ENCODE measurements around the gene ST6GALNAC6. TPM values are rescaled to one million over a fixed set of nuclear protein-coding genes. Genes with fewer than 3 reads are reported as not detected.

ST6GALNAC6 gene
- total and polyA plus RNA-seq, 2 donors (not counting 1 experiment from before 2014, with no cell fraction given): 68.0 to 126 TPM

DNA sequence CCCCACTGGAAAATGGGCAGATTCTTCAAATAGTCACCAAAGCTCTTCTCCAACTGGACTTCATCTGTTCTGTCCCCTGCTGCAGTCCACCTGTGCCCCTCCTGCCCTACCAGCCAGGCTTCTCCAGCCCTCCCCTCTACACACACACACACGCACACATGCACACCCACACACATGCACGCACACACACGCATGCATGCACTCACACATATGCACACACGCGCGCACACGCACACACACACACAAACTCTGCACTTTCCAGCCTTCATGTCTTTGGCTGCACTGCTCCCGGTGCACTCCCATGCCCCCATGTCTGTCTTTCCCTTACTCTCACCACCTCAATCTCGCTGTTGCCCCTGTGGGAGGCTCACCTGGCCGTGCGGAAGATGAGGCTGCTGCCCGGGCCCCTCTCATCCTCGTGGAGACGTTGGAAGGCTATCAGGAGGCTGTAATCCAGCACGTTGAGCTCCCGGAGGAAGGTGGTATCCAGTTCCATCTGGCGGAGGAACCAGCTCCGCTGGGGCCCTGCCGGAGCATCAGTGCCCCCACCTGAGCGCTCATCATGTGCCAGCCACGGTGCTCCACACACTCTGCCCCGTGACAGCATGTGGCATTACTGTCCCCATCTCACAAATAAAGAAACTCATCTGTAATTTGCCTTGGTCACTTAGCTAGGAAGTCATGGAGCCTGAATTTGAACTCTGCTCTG is 25.5 kb upstream of the ST6GALNAC6 start:
- no peak for DNase-seq
- WGBS (ENCODE audit: insufficient coverage): 93% methylated on average over 22 of the region's 22 CpGs
- no peak for ATAC-seq (ENCODE audit: low read depth)
- intact Hi-C loops (cut with micrococcal nuclease): loop anchor here (5.0 kb wide), 2 partner anchors 333 to 713 kb away; no protein-coding TSS in a partner anchor
- Histone ChIP-seq H3K9ac (ENCODE audit: low read length) (no peak overlapping the region), H3K9me3 (ENCODE audit: control extremely low read depth in 1 of 3, control insufficient read depth in 2 of 3, insufficient read depth in 1 of 3, low read length in 2 of 3) (peaks cover 0 to 3% (median 0%) of the 10 kb centered on the region in 3 donors), H3K79me2 (ENCODE audit: control insufficient read depth, insufficient read depth, low read length) (peaks cover 23% of the 10 kb centered on the region), H3K4me1 (ENCODE audit: control insufficient read depth in 2 of 2, insufficient read depth in 2 of 2, low read length in 2 of 2) (peaks cover 28 to 35% of the 10 kb centered on the region in 2 donors), H3K4me3 (ENCODE audit: control extremely low read depth in 1 of 5, extremely low read depth in 1 of 5, insufficient read depth in 1 of 5, low read depth in 2 of 5, low read length in 4 of 5) (no peak overlapping the region), H2AFZ (ENCODE audit: insufficient read depth, low read depth, low read length, poor library complexity, severe bottlenecking) (no peak overlapping the region), H3K36me3 (replicated peaks in 1 of 2; ENCODE audit: control extremely low read depth in 1 of 2, control insufficient read depth in 1 of 2, extremely low read depth in 1 of 2, insufficient read depth in 2 of 2, low read length in 1 of 2) (no peaks in the 10 kb centered on the region), H3K27ac (ENCODE audit: low read length in 2 of 2) (no peak overlapping the region), H4K20me1 (ENCODE audit: control insufficient read depth, insufficient read depth, low read length, poor library complexity, severe bottlenecking) (no peaks in the 10 kb centered on the region), H3K4me2 (replicated peaks; ENCODE audit: low read depth, low read length, poor library complexity, severe bottlenecking) (no peak overlapping the region), H3K27me3 (replicated peaks in 1 of 4; ENCODE audit: control extremely low read depth in 1 of 4, control insufficient read depth in 3 of 4, insufficient read depth in 4 of 4, low read length in 3 of 4) (peaks cover 0 to 44% (median 13%) of the 10 kb centered on the region in 4 experiments)
- ChIA-PET CTCF (interaction anchor here (0.7 to 17.3 kb wide), 3 partner anchors 57 to 1151 kb away, joined by 3 to 237 read pairs (median 80); no protein-coding TSS in a partner anchor), POLR2A (interaction anchor here (0.5 to 0.6 kb wide), 2 partner anchors 128 to 155 kb away, joined by 3 read pairs; no protein-coding TSS in a partner anchor)
- Mint-ChIP-seq H3K4me3 (no peak overlapping the region), H3K27ac (peak overlapping the region; percentile 57), H3K4me1 (peaks cover 31% of the 10 kb centered on the region), H3K9me3 (ENCODE audit: insufficient read depth) (no peaks in the 10 kb centered on the region), H3K27me3 (peaks cover 14% of the 10 kb centered on the region)
- TF ChIP-seq, protein P1, sequence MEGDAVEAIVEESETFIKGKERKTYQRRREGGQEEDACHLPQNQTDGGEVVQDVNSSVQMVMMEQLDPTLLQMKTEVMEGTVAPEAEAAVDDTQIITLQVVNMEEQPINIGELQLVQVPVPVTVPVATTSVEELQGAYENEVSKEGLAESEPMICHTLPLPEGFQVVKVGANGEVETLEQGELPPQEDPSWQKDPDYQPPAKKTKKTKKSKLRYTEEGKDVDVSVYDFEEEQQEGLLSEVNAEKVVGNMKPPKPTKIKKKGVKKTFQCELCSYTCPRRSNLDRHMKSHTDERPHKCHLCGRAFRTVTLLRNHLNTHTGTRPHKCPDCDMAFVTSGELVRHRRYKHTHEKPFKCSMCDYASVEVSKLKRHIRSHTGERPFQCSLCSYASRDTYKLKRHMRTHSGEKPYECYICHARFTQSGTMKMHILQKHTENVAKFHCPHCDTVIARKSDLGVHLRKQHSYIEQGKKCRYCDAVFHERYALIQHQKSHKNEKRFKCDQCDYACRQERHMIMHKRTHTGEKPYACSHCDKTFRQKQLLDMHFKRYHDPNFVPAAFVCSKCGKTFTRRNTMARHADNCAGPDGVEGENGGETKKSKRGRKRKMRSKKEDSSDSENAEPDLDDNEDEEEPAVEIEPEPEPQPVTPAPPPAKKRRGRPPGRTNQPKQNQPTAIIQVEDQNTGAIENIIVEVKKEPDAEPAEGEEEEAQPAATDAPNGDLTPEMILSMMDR (IDR thresholded peaks at IDR 0.05): no peak
- TF ChIP-seq EZH2 (IDR thresholded peaks at IDR 0.05; ENCODE audit: borderline replicate concordance, insufficient read depth, low read depth, low read length, poor library complexity, severe bottlenecking): no peak

DNA sequence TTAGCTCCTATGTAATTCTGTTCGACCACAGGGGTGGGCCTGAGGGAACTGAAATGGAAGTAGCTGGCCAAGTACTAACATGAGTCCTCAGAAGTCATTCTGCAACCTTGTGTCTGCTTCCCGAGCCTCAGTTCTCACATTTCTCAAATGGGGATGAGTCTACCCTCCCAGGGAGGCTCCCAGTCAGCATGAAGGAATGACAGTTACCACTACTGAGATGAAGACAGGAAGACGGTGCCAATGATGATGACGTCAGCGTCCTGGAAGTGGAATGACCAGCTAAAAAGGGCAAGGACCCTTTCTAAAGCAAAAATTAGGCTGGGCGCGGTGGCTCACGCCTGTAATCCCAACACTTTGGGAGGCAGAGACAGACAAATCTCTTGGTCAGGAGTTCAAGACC is 24.4 kb upstream of the ST6GALNAC6 start:
- ATAC-seq (ENCODE audit: low read depth): no peak
- POLR2A ChIA-PET: interaction anchor here (0.7 to 0.9 kb wide), 4 partner anchors 20 to 432 kb away, joined by 5 to 8 read pairs (median 6); no protein-coding TSS in a partner anchor
- WGBS (ENCODE audit: insufficient coverage): 97% methylated on average over 7 of the region's 8 CpGs

More for the DNA sequence above, 24.4 kb upstream of the ST6GALNAC6 start:
- Histone ChIP-seq H2AFZ (ENCODE audit: insufficient read depth, low read depth, low read length, poor library complexity, severe bottlenecking) (no peak overlapping the region), H3K4me2 (replicated peaks; ENCODE audit: low read depth, low read length, poor library complexity, severe bottlenecking) (no peak overlapping the region), H3K27ac (ENCODE audit: low read length in 2 of 2) (no peak overlapping the region), H3K9me3 (ENCODE audit: control extremely low read depth in 1 of 3, control insufficient read depth in 2 of 3, insufficient read depth in 1 of 3, low read length in 2 of 3) (peaks cover 0 to 3% (median 0%) of the 10 kb centered on the region in 3 donors), H4K20me1 (ENCODE audit: control insufficient read depth, insufficient read depth, low read length, poor library complexity, severe bottlenecking) (no peaks in the 10 kb centered on the region), H3K27me3 (replicated peaks in 1 of 4; ENCODE audit: control extremely low read depth in 1 of 4, control insufficient read depth in 3 of 4, insufficient read depth in 4 of 4, low read length in 3 of 4) (peaks cover 0 to 38% (median 12%) of the 10 kb centered on the region in 4 experiments), H3K9ac (ENCODE audit: low read length) (no peak overlapping the region), H3K79me2 (ENCODE audit: control insufficient read depth, insufficient read depth, low read length) (peaks cover 33% of the 10 kb centered on the region), H3K36me3 (replicated peaks in 1 of 2; ENCODE audit: control extremely low read depth in 1 of 2, control insufficient read depth in 1 of 2, extremely low read depth in 1 of 2, insufficient read depth in 2 of 2, low read length in 1 of 2) (no peaks in the 10 kb centered on the region), H3K4me3 (ENCODE audit: control extremely low read depth in 1 of 5, extremely low read depth in 1 of 5, insufficient read depth in 1 of 5, low read depth in 2 of 5, low read length in 4 of 5) (no peak overlapping the region), H3K4me1 (ENCODE audit: control insufficient read depth in 2 of 2, insufficient read depth in 2 of 2, low read length in 2 of 2) (peaks cover 33 to 44% of the 10 kb centered on the region in 2 donors)
- H3K9me3 Mint-ChIP-seq (ENCODE audit: insufficient read depth): no peaks in the 10 kb centered on the region
- CTCF ChIA-PET: interaction anchor here (1.3 to 17.3 kb wide), 7 partner anchors 41 to 334 kb away, joined by 4 to 237 read pairs (median 34); partner anchors contain the start of genes CDK9, FPGS and TOR2A
- no peak for DNase-seq
- intact Hi-C loops (cut with micrococcal nuclease): loop anchor here (5.0 kb wide), 2 partner anchors 331 to 711 kb away; no protein-coding TSS in a partner anchor
- H3K4me1 Mint-ChIP-seq: peaks cover 34% of the 10 kb centered on the region
- H3K27me3 Mint-ChIP-seq: peaks cover 14% of the 10 kb centered on the region
- no peak for TF ChIP-seq EZH2 (IDR thresholded peaks at IDR 0.05; ENCODE audit: borderline replicate concordance, insufficient read depth, low read depth, low read length, poor library complexity, severe bottlenecking)
- TF ChIP-seq, protein P1 (IDR thresholded peaks at IDR 0.05): no peak
- no peak overlapping the region for H3K4me3 Mint-ChIP-seq
- H3K27ac Mint-ChIP-seq: no peak overlapping the region

Measured in B cell (primary cell).